Gastroesophageal sphincter (tissue), 3 donors: ENCODE data around the gene FAM114A1.

ENCODE experiments used
- CTCF ChIP-seq, 4 experiments: fragments of 200-600 bp in 2 of 4; fragments of 450-650 bp in 2 of 4; sonication (generic) in 1 of 4; IDR thresholded peaks; one replicate each; pipeline ENCODE4 v1.5.1; 2017 to 2019; ENCODE audit warnings: antibody characterized with exemption in 4 of 4, mild to moderate bottlenecking in 2 of 4, moderate library complexity in 2 of 4
- EP300 ChIP-seq: sonication (generic); formaldehyde crosslinking; IDR thresholded peaks from one replicate; pipeline ENCODE4 v1.6.1; 2017; ENCODE audit warnings: antibody characterized with exemption, mild to moderate bottlenecking
- POLR2A ChIP-seq, 2 donors: fragments of 450-650 bp; IDR thresholded peaks; one replicate each; pipeline ENCODE4 v1.6.1; 2017; ENCODE audit warnings: antibody characterized with exemption in 2 of 2, mild to moderate bottlenecking in 2 of 2, moderate library complexity in 1 of 2

GRCh38 chr4:38832206-38832605, 35.4 kb upstream of the FAM114A1 start:
- TF ChIP-seq CTCF (IDR thresholded peaks at IDR 0.05) = no peak
- no peak for TF ChIP-seq EP300
- TF ChIP-seq POLR2A (IDR thresholded peaks at IDR 0.05) = no peak
